GM23338 (cell line): ENCODE measurements around the gene RAP1GDS1. TPM values are rescaled to one million over a fixed set of nuclear protein-coding genes. Genes with fewer than 3 reads are reported as not detected.
A peak's percentile ranks its signal among the peaks of the same experiment; 100 is the strongest.

ENCODE experiments used
- ATAC-seq: fragments of 200-7000 bp; cut with Tn5 transposase; 3 replicates; pipeline ENCODE4 v1.9.1; 2020
- DNase-seq: peaks from one replicate; pipeline ENCODE4 v3.0.0-alpha.2; 2015; ENCODE audit warnings: low spot score
- H2AFZ ChIP-seq: fragments of 200-600 bp; sonication (generic); 2 replicates; pipeline ENCODE4 v1.8.0; 2016; ENCODE audit warnings: antibody characterized with exemption, mild to moderate bottlenecking, moderate library complexity
- H3F3A ChIP-seq: fragments of 200-600 bp; sonication (generic); replicated peaks from 2 replicates; pipeline ENCODE4 v1.8.0; 2017; ENCODE audit warnings: antibody characterized with exemption, mixed run types, low read depth
- H3K27ac ChIP-seq: fragments of 200-600 bp; sonication (generic); 2 replicates; pipeline ENCODE4 v1.6.1; 2016; ENCODE audit warnings: low read depth
- H3K27me3 ChIP-seq: fragments of 200-600 bp; sonication (generic); 2 replicates; pipeline ENCODE4 v1.8.0; 2016; ENCODE audit warnings: mild to moderate bottlenecking, mixed run types, moderate library complexity; ENCODE audit not compliant: insufficient read depth
- H3K36me3 ChIP-seq: fragments of 200-600 bp; sonication (generic); 2 replicates; pipeline ENCODE4 v1.8.0; 2016; ENCODE audit warnings: mild to moderate bottlenecking; ENCODE audit not compliant: insufficient read depth
- H3K4me1 ChIP-seq: fragments of 200-600 bp; sonication (generic); 2 replicates; pipeline ENCODE4 v1.8.0; 2016; ENCODE audit warnings: mild to moderate bottlenecking, moderate library complexity; ENCODE audit not compliant: insufficient read depth
- H3K4me2 ChIP-seq: fragments of 200-600 bp; sonication (generic); 2 replicates; pipeline ENCODE4 v1.7.1; 2017; ENCODE audit warnings: mixed run types
- H3K4me3 ChIP-seq: fragments of 200-600 bp; sonication (generic); 2 replicates; pipeline ENCODE4 v1.6.1; 2016; ENCODE audit warnings: mixed run types
- H3K79me2 ChIP-seq: fragments of 200-600 bp; sonication (generic); replicated peaks from 2 replicates; pipeline ENCODE4 v1.8.0; 2017; ENCODE audit warnings: mild to moderate bottlenecking; ENCODE audit not compliant: insufficient read depth
- H3K9me2 ChIP-seq: fragments of 200-600 bp; sonication (generic); 2 replicates; pipeline ENCODE4 v1.8.0; 2017; ENCODE audit not compliant: insufficient read depth
- H4K20me1 ChIP-seq: fragments of 200-600 bp; sonication (generic); replicated peaks from 2 replicates; pipeline ENCODE4 v1.8.0; 2017; ENCODE audit warnings: mild to moderate bottlenecking; ENCODE audit not compliant: insufficient read depth
- H3K27ac Mint-ChIP-seq: 2 replicates; pipeline ENCODE4 v1.8.0; 2020; ENCODE audit warnings: inconsistent platforms, mild to moderate bottlenecking, moderate library complexity, mixed read lengths
- H3K27me3 Mint-ChIP-seq: 3 replicates; pipeline ENCODE4 v1.8.0; 2022; ENCODE audit warnings: low read depth, mild to moderate bottlenecking, moderate library complexity, mixed read lengths, inconsistent platforms; ENCODE audit not compliant: insufficient read depth, poor library complexity
- H3K36me3 Mint-ChIP-seq: 3 replicates; pipeline ENCODE4 v1.8.0; 2021; ENCODE audit warnings: low read depth, mild to moderate bottlenecking, inconsistent platforms, moderate library complexity, mixed read lengths
- H3K4me1 Mint-ChIP-seq: 3 replicates; pipeline ENCODE4 v1.8.0; 2020; ENCODE audit warnings: mild to moderate bottlenecking, inconsistent platforms, mixed read lengths
- H3K4me3 Mint-ChIP-seq: 3 replicates; pipeline ENCODE4 v1.8.0; 2021; ENCODE audit warnings: moderate library complexity, mild to moderate bottlenecking, inconsistent platforms, mixed read lengths
- H3K9me3 Mint-ChIP-seq: 3 replicates; pipeline ENCODE4 v1.8.0; 2020; ENCODE audit warnings: moderate library complexity, mild to moderate bottlenecking, inconsistent platforms, mixed read lengths
- ETS1 ChIP-seq: IDR thresholded peaks from 2 replicates; pipeline ENCODE4 v1.6.1; 2016; ENCODE audit warnings: antibody characterized with exemption
- EZH2 ChIP-seq: fragments of 200-600 bp; sonication (generic); IDR thresholded peaks from one replicate; pipeline ENCODE4 v1.8.0; 2017; ENCODE audit warnings: antibody characterized with exemption, mild to moderate bottlenecking, low read depth; ENCODE audit not compliant: unreplicated experiment
- JUNB ChIP-seq: IDR thresholded peaks from one replicate; pipeline ENCODE4 v1.6.1; 2016; ENCODE audit warnings: antibody characterized with exemption; ENCODE audit not compliant: unreplicated experiment
- POLR2AphosphoS5 ChIP-seq: IDR thresholded peaks from 2 replicates; pipeline ENCODE4 v1.6.1; 2016; ENCODE audit warnings: antibody characterized with exemption, low read depth
- STAT1 ChIP-seq: IDR thresholded peaks from one replicate; pipeline ENCODE4 v1.6.1; 2016; ENCODE audit warnings: antibody characterized with exemption; ENCODE audit not compliant: unreplicated experiment
- ZNF114 ChIP-seq: fragments of 250-450 bp; sonication (Bioruptor Pico); IDR thresholded peaks from 2 replicates; pipeline ENCODE4 v1.5.0; 2020; ENCODE audit warnings: mild to moderate bottlenecking, moderate library complexity
- polyA plus RNA-seq: library from polyadenylated mRNA; unstranded; fragments of >200 nt; fragmentation: Nextera tagmentation; extraction: Ambion mirVana; gene quantifications from 2 replicates; pipeline ENCODE4 v1.2.1, GENCODE V29; 2016
- total RNA-seq: library from RNA; depleted of rRNA; stranded (reverse); fragments of >200 nt; shearing (Covaris generic); gene quantifications from 2 replicates; pipeline ENCODE4 v1.2.3, GENCODE V29; 2014
- TF ChIP-seq, protein P1 (sequence below): fragments of 250-450 bp; sonication (Bioruptor Pico); IDR thresholded peaks from 2 replicates; pipeline ENCODE4 v1.5.0; 2020; ENCODE audit warnings: mild to moderate bottlenecking, moderate library complexity

RAP1GDS1 gene
- total and polyA plus RNA-seq, 2 experiments from 2014 or later = 23.7 to 32.4 TPM

DNA sequence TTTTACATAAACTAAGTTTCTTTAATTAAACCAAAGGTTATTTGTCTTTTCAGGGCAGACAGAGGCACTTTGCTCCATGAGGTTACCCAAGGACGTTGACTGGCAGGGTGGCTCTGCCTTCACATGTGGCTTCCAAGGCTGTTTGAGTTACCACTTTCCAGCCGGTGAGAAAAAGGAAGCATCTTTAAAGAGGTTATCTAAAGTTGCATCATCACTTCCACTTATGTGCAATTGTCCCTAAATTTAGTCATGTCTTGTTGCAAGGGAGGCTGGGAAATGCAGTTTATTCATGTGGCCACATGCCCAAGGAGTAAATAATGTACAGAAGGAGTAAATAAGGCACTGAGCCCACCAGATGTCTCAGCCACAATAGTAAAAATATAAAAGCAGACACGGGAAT, 29.0 kb upstream of the RAP1GDS1 start:
- Mint-ChIP-seq H3K27ac (no peak overlapping the region; the same call in 1 of the 2 replicates), H3K4me1 (peaks cover under 1% of the 10 kb centered on the region; the same call in 2 of the 3 replicates), H3K4me3 (no peak overlapping the region), H3K27me3 (no peaks in the 10 kb centered on the region), H3K36me3 (no peaks in the 10 kb centered on the region), H3K9me3 (no peaks in the 10 kb centered on the region)
- no peaks in the 10 kb centered on the region for H3F3A ChIP-seq
- H3K4me2 ChIP-seq = no peak overlapping the region
- H3K36me3 ChIP-seq = no peaks in the 10 kb centered on the region
- no peak overlapping the region for H3K27ac ChIP-seq
- peak overlapping the region; percentile 74; the same call in 1 of the 2 replicates for H2AFZ ChIP-seq
- no peaks in the 10 kb centered on the region for H3K27me3 ChIP-seq
- no peaks in the 10 kb centered on the region; the same call in 1 of the 2 replicates for H3K4me1 ChIP-seq
- no peak for DNase-seq
- H4K20me1 ChIP-seq = no peaks in the 10 kb centered on the region
- H3K79me2 ChIP-seq = no peaks in the 10 kb centered on the region
- TF ChIP-seq ETS1 (no peak), EZH2 (no peak), POLR2AphosphoS5 (no peak), STAT1 (no peak)
- TF ChIP-seq, protein P1, sequence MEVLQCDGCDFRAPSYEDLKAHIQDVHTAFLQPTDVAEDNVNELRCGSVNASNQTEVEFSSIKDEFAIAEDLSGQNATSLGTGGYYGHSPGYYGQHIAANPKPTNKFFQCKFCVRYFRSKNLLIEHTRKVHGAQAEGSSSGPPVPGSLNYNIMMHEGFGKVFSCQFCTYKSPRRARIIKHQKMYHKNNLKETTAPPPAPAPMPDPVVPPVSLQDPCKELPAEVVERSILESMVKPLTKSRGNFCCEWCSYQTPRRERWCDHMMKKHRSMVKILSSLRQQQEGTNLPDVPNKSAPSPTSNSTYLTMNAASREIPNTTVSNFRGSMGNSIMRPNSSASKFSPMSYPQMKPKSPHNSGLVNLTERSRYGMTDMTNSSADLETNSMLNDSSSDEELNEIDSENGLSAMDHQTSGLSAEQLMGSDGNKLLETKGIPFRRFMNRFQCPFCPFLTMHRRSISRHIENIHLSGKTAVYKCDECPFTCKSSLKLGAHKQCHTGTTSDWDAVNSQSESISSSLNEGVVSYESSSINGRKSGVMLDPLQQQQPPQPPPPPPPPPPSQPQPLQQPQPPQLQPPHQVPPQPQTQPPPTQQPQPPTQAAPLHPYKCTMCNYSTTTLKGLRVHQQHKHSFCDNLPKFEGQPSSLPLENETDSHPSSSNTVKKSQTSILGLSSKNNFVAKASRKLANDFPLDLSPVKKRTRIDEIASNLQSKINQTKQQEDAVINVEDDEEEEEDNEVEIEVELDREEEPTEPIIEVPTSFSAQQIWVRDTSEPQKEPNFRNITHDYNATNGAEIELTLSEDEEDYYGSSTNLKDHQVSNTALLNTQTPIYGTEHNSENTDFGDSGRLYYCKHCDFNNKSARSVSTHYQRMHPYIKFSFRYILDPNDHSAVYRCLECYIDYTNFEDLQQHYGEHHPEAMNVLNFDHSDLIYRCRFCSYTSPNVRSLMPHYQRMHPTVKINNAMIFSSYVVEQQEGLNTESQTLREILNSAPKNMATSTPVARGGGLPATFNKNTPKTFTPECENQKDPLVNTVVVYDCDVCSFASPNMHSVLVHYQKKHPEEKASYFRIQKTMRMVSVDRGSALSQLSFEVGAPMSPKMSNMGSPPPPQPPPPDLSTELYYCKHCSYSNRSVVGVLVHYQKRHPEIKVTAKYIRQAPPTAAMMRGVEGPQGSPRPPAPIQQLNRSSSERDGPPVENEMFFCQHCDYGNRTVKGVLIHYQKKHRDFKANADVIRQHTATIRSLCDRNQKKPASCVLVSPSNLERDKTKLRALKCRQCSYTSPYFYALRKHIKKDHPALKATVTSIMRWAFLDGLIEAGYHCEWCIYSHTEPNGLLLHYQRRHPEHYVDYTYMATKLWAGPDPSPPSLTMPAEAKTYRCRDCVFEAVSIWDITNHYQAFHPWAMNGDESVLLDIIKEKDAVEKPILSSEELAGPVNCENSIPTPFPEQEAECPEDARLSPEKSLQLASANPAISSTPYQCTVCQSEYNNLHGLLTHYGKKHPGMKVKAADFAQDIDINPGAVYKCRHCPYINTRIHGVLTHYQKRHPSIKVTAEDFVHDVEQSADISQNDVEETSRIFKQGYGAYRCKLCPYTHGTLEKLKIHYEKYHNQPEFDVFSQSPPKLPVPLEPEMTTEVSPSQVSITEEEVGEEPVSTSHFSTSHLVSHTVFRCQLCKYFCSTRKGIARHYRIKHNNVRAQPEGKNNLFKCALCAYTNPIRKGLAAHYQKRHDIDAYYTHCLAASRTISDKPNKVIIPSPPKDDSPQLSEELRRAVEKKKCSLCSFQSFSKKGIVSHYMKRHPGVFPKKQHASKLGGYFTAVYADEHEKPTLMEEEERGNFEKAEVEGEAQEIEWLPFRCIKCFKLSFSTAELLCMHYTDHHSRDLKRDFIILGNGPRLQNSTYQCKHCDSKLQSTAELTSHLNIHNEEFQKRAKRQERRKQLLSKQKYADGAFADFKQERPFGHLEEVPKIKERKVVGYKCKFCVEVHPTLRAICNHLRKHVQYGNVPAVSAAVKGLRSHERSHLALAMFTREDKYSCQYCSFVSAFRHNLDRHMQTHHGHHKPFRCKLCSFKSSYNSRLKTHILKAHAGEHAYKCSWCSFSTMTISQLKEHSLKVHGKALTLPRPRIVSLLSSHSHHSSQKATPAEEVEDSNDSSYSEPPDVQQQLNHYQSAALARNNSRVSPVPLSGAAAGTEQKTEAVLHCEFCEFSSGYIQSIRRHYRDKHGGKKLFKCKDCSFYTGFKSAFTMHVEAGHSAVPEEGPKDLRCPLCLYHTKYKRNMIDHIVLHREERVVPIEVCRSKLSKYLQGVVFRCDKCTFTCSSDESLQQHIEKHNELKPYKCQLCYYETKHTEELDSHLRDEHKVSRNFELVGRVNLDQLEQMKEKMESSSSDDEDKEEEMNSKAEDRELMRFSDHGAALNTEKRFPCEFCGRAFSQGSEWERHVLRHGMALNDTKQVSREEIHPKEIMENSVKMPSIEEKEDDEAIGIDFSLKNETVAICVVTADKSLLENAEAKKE = no peak
- no peaks in the 10 kb centered on the region for H3K9me2 ChIP-seq
- no peak for ATAC-seq
- H3K4me3 ChIP-seq = no peak overlapping the region

DNA sequence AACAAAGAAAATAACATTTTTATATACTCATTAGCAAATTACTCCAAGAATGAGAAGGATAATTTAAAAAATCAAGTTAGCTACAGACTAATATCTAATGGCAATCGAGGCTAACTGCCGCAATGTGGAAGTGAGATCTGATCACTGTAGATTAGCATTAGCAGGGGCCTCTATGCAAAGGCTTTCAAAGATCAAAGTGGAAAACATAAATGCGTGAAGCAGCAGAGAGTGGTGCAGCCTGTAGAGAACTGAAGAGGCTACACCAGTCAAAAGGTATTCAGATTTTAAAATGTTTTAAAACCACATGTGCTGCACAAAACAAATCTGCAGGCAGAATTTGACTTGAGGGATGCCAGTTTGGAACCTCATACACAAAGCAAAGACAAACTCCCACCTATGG, 24.0 kb upstream of the RAP1GDS1 start:
- no peak for ATAC-seq
- Histone ChIP-seq H3K9me2 (no peaks in the 10 kb centered on the region; the same call in 1 of the 2 replicates), H4K20me1 (no peaks in the 10 kb centered on the region), H2AFZ (peak overlapping the region; percentile 3), H3K27ac (no peak overlapping the region), H3K27me3 (no peaks in the 10 kb centered on the region), H3F3A (no peaks in the 10 kb centered on the region), H3K4me1 (peaks cover 9% of the 10 kb centered on the region; the same call in 1 of the 2 replicates), H3K4me3 (no peak overlapping the region), H3K4me2 (no peak overlapping the region), H3K36me3 (no peaks in the 10 kb centered on the region), H3K79me2 (no peaks in the 10 kb centered on the region)
- Mint-ChIP-seq H3K9me3 (no peaks in the 10 kb centered on the region), H3K4me1 (peaks cover 17% of the 10 kb centered on the region), H3K27me3 (no peaks in the 10 kb centered on the region), H3K27ac (no peak overlapping the region), H3K36me3 (no peaks in the 10 kb centered on the region), H3K4me3 (no peak overlapping the region)
- no peak for DNase-seq
- TF ChIP-seq JUNB (no peak), POLR2AphosphoS5 (no peak), ZNF114 (CRISPR knock-in tag) (no peak)
